A549 (cell line): ENCODE results near the gene PEA15.

Source experiments
- CTCF ChIP-seq: fragments of >200 bp; sonication (Bioruptor Twin); formaldehyde crosslinking; IDR thresholded peaks from 3 replicates; pipeline ENCODE4 v1.5.1; 2016
- NFE2L2 ChIP-seq: fragments of 150-350 bp; conservative IDR thresholded peaks from 2 replicates; pipeline ENCODE4 v1.6.1; 2014; ENCODE audit warnings: low read length

DNA sequence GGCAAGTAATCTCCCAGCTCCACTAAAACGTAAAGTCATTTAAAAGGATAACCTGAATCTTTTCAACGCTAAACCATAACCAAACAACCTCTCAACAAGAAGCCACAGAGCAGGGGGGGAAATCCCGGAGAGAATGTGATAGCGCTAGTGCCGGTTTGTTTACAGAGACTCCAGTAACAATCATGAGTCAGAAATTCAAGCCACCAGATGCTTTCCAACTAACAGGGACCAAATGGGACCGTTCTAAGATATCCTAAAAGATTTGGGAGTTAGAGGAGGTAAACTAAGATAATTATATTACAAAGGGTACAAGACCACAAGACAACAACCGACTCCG is 56.3 kb downstream of the PEA15 start:
- TF ChIP-seq NFE2L2 (no peak), CTCF (no peak)
